NCI-H2196 treated with DMSO at 0.1 percent for 48 hours (cell line): ENCODE measurements around the gene FAM228A.
"Not testable (repeated sequence)": the region's sequence is repeated elsewhere in the genome, so short reads cannot be mapped to it uniquely, and the experiment has no call there.

Experiments
- DNase-seq: peaks from one replicate; lab custom pipeline; 2025; ENCODE audit not compliant: unreplicated experiment; lab: John Stamatoyannopoulos, UW

Gene FAM228A

DNA sequence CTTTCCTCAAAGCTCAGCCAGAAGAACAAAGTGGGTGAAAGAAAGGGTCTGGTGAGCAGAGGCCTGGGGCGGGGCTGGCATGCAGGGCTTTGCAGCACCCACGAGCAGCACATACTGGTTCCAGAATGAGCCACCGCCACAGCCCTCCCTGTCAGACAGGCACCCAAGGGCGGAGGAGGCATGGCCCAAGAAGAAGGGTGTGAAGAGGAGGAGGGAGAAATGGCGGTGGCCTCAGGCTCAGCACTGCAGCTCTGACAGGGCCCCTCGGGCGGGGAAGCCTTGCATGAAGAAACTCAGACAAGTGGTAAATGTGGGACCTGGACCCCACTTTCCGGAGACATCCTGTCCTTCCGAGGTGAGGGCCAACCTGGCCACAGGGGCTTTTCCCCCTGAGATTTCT lies 15.7 kb downstream of the FAM228A start:
- DNase-seq: no peak

DNA sequence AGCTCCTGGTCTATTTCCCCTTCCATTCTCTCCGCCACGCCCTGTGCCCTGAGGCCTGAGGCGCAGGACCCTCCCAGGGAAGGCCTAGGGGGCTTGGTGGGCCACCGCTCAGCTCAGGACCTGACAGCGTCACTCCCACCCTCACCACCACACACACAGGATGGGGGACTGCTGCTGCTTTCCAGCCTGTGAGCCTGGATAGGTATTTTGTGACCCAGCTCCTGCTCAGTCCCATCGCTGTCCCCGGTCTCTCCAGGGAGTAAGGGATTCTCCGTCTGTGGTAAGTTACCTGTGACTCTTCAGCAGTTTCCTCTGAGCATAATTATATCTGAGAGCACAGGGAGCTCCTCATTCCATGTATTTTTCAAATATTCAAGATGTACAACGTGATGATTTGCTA lies 16.3 kb downstream of the FAM228A start:
- no peak for DNase-seq

DNA sequence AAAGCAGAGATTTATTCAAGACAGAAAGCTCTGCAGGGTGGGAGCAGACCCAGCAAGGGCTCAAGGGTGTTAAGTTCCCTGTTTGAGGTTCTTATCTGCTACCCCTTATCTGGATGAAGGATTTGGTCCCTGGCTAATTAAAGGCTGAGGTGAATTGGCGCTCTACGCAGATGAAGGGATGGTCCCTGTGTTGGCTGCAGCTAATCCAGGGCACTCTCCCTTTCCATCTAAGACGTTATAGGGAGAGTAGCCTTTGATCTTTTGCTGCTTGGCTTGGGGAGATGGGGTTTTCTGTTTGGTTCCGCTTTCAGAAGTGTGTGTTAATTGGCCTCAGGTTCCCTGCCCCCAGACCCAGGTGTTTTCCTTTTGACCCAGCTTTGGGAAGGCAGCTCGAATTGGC lies 17.0 kb downstream of the FAM228A start:
- DNase-seq: no peak

DNA sequence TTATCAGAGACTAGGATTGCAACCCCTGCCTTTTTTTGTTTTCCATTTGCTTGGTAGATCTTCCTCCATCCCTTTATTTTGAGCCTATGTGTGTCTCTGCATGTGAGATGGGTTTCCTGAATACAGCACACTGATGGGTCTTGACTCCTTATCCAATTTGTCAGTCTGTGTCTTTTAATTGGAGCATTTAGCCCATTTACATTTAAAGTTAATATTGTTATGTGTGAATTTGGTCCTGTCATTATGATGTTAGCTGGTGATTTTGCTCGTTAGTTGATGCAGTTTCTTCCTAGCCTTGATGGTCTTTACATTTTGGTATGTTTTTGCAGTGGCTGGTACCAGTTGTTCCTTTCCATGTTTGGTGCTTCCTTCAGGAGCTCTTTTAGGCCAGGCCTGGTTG lies 22.4 kb downstream of the FAM228A start:
- DNase-seq: not testable (repeated sequence)

- no peak for DNase-seq
Measured at GRCh38 chr2:24199968-24200590, 25.2 kb downstream of the FAM228A start.

- DNase-seq: no peak
Measured at GRCh38 chr2:24200799-24201198, 25.9 kb downstream of the FAM228A start.

DNA sequence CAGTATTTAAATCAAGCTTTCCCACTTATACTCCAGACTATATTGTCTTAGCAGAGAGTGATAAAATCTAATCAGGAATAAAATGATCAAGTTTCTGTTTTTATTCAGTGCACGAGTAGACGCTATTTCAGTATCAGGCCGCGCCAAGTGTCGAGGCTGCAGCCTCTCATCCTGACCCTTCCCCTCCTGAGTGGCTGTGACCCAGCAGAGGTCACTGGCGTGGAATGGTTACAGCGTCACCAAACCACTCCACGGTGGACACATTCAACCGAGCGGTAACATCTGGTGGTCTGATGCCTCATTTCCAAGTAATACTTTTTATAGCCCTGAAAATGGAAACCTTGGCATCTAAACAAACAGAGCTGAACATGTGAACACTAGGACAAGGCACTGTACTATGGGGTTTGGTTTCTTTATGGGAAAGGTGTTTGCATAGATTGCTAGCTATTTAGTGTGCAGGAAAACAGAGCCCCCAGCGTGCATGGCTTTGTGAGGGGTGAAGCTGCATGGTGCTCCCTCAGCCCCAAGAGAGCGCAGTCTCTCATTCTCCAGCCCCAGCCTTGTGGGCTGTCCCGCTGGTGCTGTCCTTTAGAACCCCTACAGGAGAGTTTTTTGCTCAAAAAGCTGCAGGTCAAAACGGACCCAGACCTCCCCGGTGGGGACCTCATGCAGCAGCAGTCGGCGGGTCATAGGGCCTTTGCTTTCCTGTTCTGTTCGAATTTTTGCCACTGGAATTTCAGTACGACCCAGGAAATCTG lies 28.4 kb downstream of the FAM228A start:
- DNase-seq: no peak

GRCh38 chr2:24203787-24204150 lies 28.9 kb downstream of the FAM228A start:
- DNase-seq: no peak

DNA sequence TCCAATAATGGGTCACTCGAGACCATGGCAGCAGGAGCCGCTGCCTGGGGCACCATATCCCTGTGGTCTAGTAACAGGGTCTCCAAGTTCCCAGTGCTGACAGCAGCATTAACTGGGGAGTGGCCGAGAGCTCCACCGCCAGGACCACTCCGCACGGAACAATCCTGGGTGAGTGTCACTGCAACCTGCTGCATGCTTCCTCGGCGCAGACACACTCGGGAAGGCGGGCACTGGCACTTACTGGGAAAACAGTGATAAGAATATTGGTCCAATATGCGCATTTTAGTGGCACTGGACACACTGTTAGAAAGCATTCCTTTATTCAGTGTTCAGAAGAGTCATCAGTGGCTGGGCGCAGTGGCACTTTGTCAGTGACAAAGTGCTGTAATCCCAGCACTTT lies 29.7 kb downstream of the FAM228A start:
- no peak for DNase-seq

DNA sequence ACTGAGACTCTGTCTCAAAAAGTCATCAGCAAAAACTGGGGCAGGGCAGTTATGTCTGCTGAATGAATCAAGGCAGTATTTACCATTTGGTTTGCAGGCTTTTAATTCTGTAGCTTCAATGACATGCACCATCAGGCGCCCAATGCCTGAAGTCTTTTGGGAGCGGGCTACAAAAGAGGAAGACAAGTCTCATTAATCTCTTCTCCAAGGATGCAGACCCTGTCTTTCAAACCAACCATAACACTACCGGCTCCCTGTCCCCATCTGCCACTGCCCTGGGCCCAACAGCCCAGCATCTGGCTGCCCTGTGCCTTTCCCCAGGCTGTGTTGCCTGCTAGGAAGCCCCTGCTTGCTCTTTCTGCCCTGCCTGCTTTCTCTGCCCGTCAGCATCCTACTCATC lies 30.3 kb downstream of the FAM228A start:
- no peak for DNase-seq

- DNase-seq: no peak
Measured at GRCh38 chr2:24206242-24206641, 31.4 kb downstream of the FAM228A start.

DNA sequence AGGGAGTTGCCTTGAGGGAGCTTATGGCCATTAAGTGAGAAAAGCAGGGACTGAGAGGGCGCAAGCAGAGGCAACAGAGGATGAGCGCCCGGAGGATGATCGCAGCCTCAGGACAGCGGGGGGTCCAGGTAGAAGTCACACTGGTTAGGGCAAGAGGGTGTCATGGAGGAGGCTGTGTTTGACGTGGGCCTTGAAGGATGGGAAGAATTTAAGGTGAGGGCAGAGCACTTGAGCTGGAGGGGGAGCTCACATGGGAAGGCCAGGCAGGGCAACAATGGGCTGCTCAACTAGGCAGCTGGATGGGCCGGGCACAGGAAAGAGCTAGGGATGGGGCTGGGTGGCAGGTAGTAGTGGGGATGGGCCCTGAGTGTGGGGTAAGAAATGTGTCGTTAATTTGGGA lies 31.9 kb downstream of the FAM228A start:
- no peak for DNase-seq

- no peak for DNase-seq
Measured at GRCh38 chr2:24207359-24207758, 32.5 kb downstream of the FAM228A start.

GRCh38 chr2:24208490-24208889 lies 33.6 kb downstream of the FAM228A start:
- no peak for DNase-seq

DNA sequence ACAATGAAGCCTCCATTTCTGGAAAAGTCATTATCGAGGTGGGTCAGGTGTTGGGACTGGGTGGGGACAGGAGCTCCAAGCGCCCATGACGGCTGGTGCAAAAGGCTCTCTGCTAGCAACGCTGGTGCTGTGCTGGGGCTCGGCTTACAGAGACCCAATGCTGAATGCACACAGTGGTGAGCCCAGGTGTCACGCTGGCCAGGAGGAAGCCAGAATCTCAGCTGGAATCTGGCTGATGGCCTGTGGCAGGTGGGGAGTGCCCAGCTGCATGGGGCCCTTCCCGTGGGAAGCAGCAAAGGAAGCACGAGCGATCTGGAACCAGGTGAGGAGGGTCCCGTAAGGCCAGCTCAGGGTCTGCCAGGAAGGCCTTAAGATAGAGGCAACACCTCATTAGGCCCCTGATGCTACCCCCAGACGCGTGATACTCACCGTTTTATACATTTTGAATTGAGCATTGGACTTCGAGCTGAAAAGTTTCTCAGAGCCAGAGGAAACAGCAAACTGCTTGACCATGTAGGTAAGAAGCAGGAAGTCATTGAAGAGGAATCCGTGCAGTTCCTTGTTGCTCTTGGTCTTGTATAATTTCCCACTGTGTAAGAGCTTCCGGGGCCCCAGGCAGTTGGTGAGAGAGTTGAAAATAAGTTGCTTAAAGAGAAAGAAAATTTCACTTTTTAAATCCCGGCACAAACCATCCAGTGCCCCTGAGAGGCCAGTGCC lies 34.7 kb downstream of the FAM228A start:
- no peak for DNase-seq

DNA sequence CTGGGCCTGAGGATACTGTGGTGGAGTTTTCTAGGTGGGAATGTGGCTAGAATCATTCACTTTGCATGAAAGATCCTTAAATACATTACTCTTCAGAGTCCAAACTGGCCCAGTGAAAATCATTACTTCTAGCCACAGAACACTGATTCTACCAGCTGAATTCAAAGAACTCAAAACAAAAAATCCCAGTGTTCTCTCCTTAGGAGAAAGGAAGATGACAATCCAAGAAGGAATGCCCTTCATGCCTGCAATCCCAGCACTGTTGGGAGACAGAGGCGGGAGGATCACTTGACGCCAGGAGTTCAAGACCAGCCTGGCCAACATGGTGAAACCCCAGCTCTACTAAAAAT lies 35.2 kb downstream of the FAM228A start:
- no peak for DNase-seq

DNA sequence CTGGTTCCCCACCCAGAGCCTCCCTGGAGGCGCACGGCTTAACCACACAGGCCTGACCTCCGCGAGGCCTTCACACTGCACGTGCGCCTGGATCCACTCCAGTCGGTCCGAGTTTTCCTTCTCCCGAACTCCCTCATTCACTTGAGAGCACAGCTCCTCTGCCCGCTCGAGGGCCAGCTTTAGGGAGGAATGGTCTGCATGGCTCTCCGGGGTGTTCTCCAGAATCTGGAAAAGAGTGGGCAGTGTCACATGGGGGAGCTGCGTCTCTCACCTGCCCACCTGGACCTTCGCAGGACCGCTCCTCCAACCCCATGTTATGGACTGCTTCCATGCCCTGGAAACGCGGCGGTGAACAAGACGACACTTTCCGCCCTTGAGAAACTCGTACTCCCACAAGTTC lies 35.9 kb downstream of the FAM228A start:
- no peak for DNase-seq

DNA sequence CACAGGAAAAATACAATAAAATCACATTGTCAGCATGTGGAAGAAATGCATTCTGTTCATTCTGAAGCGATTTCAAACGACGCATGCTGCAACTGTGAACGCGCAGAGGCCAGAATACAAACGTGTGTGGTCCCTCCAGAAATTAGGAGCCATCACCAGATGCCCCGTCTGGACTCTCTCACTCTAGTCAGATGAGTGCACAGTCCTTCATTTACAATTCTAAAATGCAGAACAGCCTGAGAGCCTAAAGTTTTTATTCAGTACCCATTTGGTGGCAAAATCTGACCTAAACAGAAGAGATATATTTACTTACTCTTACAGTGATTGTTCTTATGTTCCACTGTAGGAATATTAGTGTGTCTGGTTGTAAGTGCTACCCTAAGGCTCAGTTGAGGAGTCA lies 36.6 kb downstream of the FAM228A start:
- DNase-seq: no peak

DNA sequence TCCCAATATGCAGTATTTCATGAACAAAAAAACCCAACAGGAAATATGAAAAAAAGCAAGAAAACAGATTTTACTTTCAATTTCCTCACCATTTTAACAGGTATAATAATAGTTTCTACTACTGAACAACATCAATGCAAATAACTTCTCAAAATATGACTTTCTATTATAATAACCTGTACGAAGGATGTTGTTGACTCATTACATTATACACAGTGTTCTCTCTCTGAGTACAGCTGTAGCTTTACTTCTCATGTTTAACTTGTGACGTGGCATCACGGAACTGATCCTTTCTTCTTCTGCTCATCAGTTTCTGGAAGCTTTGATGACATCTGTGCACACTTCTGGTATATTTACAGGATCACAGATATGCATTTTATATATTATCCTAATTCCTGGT lies 40.0 kb downstream of the FAM228A start:
- DNase-seq: no peak

- no peak for DNase-seq
Measured at GRCh38 chr2:24220554-24221291, 45.9 kb downstream of the FAM228A start.

DNA sequence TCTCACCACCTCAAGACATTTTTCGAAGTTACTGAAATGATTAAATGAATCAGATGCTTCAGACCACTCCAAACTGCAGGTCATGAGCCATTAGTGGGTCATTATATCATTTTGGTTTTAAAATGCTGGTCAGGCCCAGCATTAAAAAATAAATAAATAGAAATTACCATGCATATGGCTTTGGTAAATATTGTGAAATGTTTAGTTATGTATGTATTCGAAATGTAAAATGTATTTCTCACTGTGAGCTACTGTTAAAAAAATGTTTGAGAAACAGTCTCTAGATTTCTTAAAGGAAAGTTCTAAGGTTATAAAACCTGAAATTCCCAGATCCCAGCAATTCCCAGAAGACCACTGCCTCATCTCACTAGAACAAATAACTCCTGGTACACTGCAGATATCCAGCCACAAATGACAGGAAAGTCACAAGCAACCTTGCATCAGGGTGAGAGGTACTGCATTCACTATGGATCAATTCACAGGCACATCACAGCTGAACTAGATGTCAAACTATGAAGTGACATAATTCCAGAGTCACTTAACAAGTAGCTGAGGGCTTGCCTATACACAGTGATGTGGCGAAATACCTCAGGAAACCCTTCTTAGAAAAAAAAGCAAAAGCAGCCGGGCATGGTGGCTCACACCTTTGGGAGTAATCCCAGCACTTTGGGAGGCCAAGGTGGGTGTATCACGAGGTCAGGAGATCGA lies 46.6 kb downstream of the FAM228A start:
- DNase-seq: no peak
